ENCODE measurements around the gene NMT1. TPM values are rescaled to one million over a fixed set of nuclear protein-coding genes. Genes with fewer than 3 reads are reported as not detected.

NMT1 gene
- total RNA-seq, 2 donors from 2014 or later = 122 to 136 TPM

DNA sequence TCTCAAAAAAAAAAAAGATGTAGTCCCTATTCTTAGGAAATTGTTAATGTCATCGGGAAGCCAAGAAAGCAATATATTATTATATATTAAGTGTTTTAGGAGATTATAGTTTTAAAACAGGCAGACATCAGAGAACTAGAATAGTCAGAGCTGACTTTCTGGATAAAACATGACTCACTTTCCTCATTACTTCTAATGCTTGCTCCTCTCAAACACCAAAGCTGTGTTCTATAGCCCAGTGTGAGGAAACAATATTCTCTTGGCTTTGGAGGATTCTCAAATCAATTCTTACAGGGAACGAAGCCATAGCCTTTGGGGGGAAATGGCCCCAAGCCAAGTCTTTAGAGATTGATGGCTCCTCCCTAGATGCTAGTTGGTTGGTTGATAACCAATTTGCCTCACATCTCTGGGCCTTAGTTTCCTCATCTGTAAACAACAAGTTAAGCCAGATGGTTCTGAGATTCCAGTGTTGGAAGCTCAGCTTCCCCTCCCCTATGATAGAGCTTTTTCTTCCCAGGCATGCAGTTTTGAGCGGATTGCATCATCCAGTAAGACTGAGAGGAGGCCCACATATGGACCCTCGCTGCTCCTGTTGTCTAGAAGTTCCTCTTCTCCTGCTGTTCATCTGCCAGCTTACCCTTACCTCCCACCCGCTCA, 12.4 kb downstream of the NMT1 start:
- Histone ChIP-seq H3K9ac (ENCODE audit: extremely low read depth, low read length, poor library complexity, severe bottlenecking) (no peak overlapping the region), H3K27me3 (ENCODE audit: control insufficient read depth, insufficient read depth, low read length, poor library complexity, severe bottlenecking) (no peaks in the 10 kb centered on the region), H3K4me3 (ENCODE audit: low read length) (no peak overlapping the region), H3K9me3 (ENCODE audit: control insufficient read depth, low read length) (no peaks in the 10 kb centered on the region), H3K27ac (ENCODE audit: low read depth, low read length) (no peak overlapping the region), H3K4me1 (ENCODE audit: control insufficient read depth, insufficient read depth, low read length) (no peaks in the 10 kb centered on the region), H3K36me3 (ENCODE audit: control insufficient read depth, insufficient read depth, low read length) (peaks cover 40% of the 10 kb centered on the region)
- H3K4me3 Mint-ChIP-seq = no peak overlapping the region
- 93 to 94% methylated on average over 3 to 4 of the region's 5 CpGs for WGBS, 2 experiments (ENCODE audit: insufficient coverage in 1 of 2, insufficient read length in 1 of 2)
- H3K4me1 Mint-ChIP-seq = no peaks in the 10 kb centered on the region
- TF ChIP-seq, protein P1, sequence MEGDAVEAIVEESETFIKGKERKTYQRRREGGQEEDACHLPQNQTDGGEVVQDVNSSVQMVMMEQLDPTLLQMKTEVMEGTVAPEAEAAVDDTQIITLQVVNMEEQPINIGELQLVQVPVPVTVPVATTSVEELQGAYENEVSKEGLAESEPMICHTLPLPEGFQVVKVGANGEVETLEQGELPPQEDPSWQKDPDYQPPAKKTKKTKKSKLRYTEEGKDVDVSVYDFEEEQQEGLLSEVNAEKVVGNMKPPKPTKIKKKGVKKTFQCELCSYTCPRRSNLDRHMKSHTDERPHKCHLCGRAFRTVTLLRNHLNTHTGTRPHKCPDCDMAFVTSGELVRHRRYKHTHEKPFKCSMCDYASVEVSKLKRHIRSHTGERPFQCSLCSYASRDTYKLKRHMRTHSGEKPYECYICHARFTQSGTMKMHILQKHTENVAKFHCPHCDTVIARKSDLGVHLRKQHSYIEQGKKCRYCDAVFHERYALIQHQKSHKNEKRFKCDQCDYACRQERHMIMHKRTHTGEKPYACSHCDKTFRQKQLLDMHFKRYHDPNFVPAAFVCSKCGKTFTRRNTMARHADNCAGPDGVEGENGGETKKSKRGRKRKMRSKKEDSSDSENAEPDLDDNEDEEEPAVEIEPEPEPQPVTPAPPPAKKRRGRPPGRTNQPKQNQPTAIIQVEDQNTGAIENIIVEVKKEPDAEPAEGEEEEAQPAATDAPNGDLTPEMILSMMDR (conservative IDR thresholded peaks at IDR 0.05) = no peak
- peaks cover 55% of the 10 kb centered on the region for H3K36me3 Mint-ChIP-seq (ENCODE audit: low read depth)
- H3K27me3 Mint-ChIP-seq (ENCODE audit: insufficient read depth) = no peaks in the 10 kb centered on the region
- no peak for DNase-seq
- peak overlapping the region; percentile 3 for H3K27ac Mint-ChIP-seq
- H3K9me3 Mint-ChIP-seq = no peaks in the 10 kb centered on the region

DNA sequence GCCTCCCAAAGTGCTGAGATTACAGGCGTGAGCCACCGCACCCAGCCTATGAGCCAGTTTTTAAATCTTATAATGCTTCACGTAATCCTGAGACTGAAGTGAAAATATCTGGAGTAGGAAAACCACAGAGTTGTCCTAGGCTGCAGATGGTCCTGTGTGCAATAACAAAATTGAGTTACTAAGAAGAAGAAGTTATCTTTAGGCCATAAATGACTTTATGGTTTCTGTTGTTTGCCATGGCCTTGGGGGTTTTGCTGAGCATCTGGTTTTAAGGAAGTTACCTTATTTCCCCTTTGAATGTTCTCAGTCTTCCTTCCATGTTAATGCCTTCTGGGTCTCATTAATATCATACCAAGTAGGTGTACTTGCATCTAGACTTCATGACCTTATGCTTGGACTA, 16.5 kb downstream of the NMT1 start:
- Histone ChIP-seq H3K9ac (ENCODE audit: extremely low read depth, low read length, poor library complexity, severe bottlenecking) (no peak overlapping the region), H3K27ac (ENCODE audit: low read depth, low read length) (no peak overlapping the region), H3K4me3 (ENCODE audit: low read length) (no peak overlapping the region), H3K9me3 (ENCODE audit: control insufficient read depth, low read length) (no peaks in the 10 kb centered on the region), H3K4me1 (ENCODE audit: control insufficient read depth, insufficient read depth, low read length) (no peaks in the 10 kb centered on the region), H3K36me3 (ENCODE audit: control insufficient read depth, insufficient read depth, low read length) (peaks cover 51% of the 10 kb centered on the region), H3K27me3 (ENCODE audit: control insufficient read depth, insufficient read depth, low read length, poor library complexity, severe bottlenecking) (no peaks in the 10 kb centered on the region)
- H3K9me3 Mint-ChIP-seq = no peaks in the 10 kb centered on the region
- no peak overlapping the region for H3K4me3 Mint-ChIP-seq
- 94 to 99% methylated on average over 3 of the region's 3 CpGs for WGBS, 2 experiments (ENCODE audit: insufficient coverage in 1 of 2, insufficient read length in 1 of 2)
- H3K36me3 Mint-ChIP-seq (ENCODE audit: low read depth) = peaks cover 67% of the 10 kb centered on the region
- H3K27ac Mint-ChIP-seq = no peak overlapping the region
- DNase-seq = no peak
- H3K27me3 Mint-ChIP-seq (ENCODE audit: insufficient read depth) = no peaks in the 10 kb centered on the region
- H3K4me1 Mint-ChIP-seq = no peaks in the 10 kb centered on the region
- TF ChIP-seq, protein P1 (conservative IDR thresholded peaks at IDR 0.05) = no peak

DNA sequence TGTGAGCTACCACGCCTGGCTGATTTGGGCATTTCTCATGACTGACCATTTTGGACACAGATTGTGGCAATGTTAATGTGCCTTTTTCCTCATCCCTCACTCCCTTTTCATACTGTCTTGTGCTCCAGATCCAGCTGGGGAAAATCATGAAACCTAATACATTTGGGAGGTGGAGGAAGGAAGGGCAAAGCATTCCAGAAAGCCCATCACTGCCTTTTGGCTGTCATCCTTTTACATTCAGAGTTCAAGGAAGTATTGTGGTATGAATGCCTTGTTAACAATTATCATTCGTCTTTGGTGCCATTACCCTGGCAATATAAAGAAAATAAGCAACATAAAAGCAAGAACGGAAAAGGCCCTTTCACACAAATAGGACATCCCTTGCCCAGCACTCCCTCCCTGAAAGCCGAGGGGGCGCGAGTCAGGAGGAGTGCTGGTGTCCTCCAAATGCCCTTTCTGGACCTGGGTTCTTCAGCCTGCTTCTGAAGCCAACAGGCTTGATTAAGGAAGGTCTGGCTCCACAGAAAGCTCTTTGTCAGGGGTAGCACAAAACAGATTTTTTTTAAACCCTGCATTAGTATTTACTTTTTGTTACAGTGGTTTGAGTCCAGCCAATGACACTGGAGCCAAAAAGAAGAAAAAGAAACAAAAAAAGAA, 20.1 kb downstream of the NMT1 start:
- no peaks in the 10 kb centered on the region for H3K9me3 ChIP-seq (ENCODE audit: control insufficient read depth, low read length)
- H3K27ac ChIP-seq (ENCODE audit: low read depth, low read length) = no peak overlapping the region
- H3K4me3 Mint-ChIP-seq = no peak overlapping the region
- TF ChIP-seq, protein P1 (conservative IDR thresholded peaks at IDR 0.05) = no peak
- peaks cover 58% of the 10 kb centered on the region for H3K36me3 ChIP-seq (ENCODE audit: control insufficient read depth, insufficient read depth, low read length)
- H3K36me3 Mint-ChIP-seq (ENCODE audit: low read depth) = peaks cover 65% of the 10 kb centered on the region
- no peak overlapping the region for H3K27ac Mint-ChIP-seq
- H3K9me3 Mint-ChIP-seq = no peaks in the 10 kb centered on the region
- H3K4me1 Mint-ChIP-seq = no peaks in the 10 kb centered on the region
- H3K4me3 ChIP-seq (ENCODE audit: low read length) = no peak overlapping the region
- H3K27me3 ChIP-seq (ENCODE audit: control insufficient read depth, insufficient read depth, low read length, poor library complexity, severe bottlenecking) = no peaks in the 10 kb centered on the region
- H3K4me1 ChIP-seq (ENCODE audit: control insufficient read depth, insufficient read depth, low read length) = no peaks in the 10 kb centered on the region
- no peak for DNase-seq
- no peak overlapping the region for H3K9ac ChIP-seq (ENCODE audit: extremely low read depth, low read length, poor library complexity, severe bottlenecking)
- 95 to 97% methylated on average over 5 to 6 of the region's 6 CpGs for WGBS, 2 experiments (ENCODE audit: insufficient coverage in 1 of 2, insufficient read length in 1 of 2)
- no peaks in the 10 kb centered on the region for H3K27me3 Mint-ChIP-seq (ENCODE audit: insufficient read depth)
